B cell (primary cell): ENCODE results near the gene ZSCAN20. TPM values are rescaled to one million over a fixed set of nuclear protein-coding genes. Genes with fewer than 3 reads are reported as not detected.

Source experiments
- ATAC-seq: fragments of 200-7000 bp; cut with Tn5 transposase; one replicate; pipeline ENCODE4 v1.10.0; 2021; ENCODE audit warnings: low read depth, mild to moderate bottlenecking, moderate number of reproducible peaks, moderate library complexity
- CTCF ChIA-PET: fragments of 350-600 bp; sonication (Branson Sonifier 250); formaldehyde crosslinking; loops from one replicate; lab custom pipeline; 2021; ENCODE audit warnings: antibody characterized with exemption, inconsistent platforms; lab: Charles Lee
- POLR2A ChIA-PET: fragments of 350-600 bp; sonication (Branson Sonifier 250); formaldehyde crosslinking; loops from one replicate; lab custom pipeline; 2021; ENCODE audit warnings: antibody characterized with exemption; lab: Charles Lee
- DNase-seq: peaks from one replicate; pipeline ENCODE4 v3.0.0; 2013
- H2AFZ ChIP-seq: 2 replicates; pipeline ENCODE4 v1.6.1; 2012; ENCODE audit warnings: mild to moderate bottlenecking, low read depth, low read length; ENCODE audit not compliant: insufficient read depth, poor library complexity, severe bottlenecking
- H3K27ac ChIP-seq, 2 donors: 1 replicate in 1 of 2; 2 replicates in 1 of 2; pipeline ENCODE4 v1.5.1; 2012 to 2013; ENCODE audit warnings: low read length in 2 of 2, mild to moderate bottlenecking in 2 of 2, moderate library complexity in 1 of 2
- H3K27me3 ChIP-seq, 4 experiments: fragments of 200-600 bp in 1 of 4; sonication (generic) in 1 of 4; replicated peaks in 1 of 4; 1 replicate in 2 of 4; 2 replicates in 2 of 4; pipeline versions ENCODE4 v1.6.1 to v1.7.0; 2013 to 2016; ENCODE audit warnings: low read length in 3 of 4, mild to moderate bottlenecking in 2 of 4, mixed read lengths in 1 of 4, moderate library complexity in 1 of 4; ENCODE audit not compliant: insufficient read depth in 4 of 4, control insufficient read depth in 3 of 4; ENCODE audit errors: control extremely low read depth in 1 of 4
- H3K36me3 ChIP-seq, 2 experiments: replicated peaks in 1 of 2; 1 replicate in 1 of 2; 2 replicates in 1 of 2; pipeline versions ENCODE4 v1.6.1 to v1.7.1; 2013; ENCODE audit warnings: low read length in 1 of 2; ENCODE audit not compliant: insufficient read depth in 2 of 2, control insufficient read depth in 1 of 2; ENCODE audit errors: control extremely low read depth in 1 of 2, extremely low read depth in 1 of 2
- H3K4me1 ChIP-seq, 2 donors: fragments of 200-600 bp in 1 of 2; sonication (generic) in 1 of 2; 1 replicate in 1 of 2; 2 replicates in 1 of 2; pipeline versions ENCODE4 v1.5.1 to v1.6.1; 2013 to 2017; ENCODE audit warnings: low read length in 2 of 2; ENCODE audit not compliant: control insufficient read depth in 2 of 2, insufficient read depth in 2 of 2
- H3K4me2 ChIP-seq: replicated peaks from 2 replicates; pipeline ENCODE3; 2012; ENCODE audit warnings: mild to moderate bottlenecking, low read depth, low read length; ENCODE audit not compliant: poor library complexity, severe bottlenecking
- H3K4me3 ChIP-seq, 5 experiments: fragments of 200-600 bp in 1 of 5; sonication (generic) in 1 of 5; 1 replicate in 3 of 5; 2 replicates in 2 of 5; pipeline versions ENCODE4 v1.5.1 to v1.7.0; 2011 to 2016; ENCODE audit warnings: low read length in 4 of 5, mild to moderate bottlenecking in 4 of 5, low read depth in 2 of 5, control low read depth in 1 of 5, moderate library complexity in 1 of 5; ENCODE audit not compliant: insufficient read depth in 1 of 5; ENCODE audit errors: control extremely low read depth in 1 of 5, extremely low read depth in 1 of 5
- H3K79me2 ChIP-seq: fragments of 200-600 bp; sonication (generic); one replicate; pipeline ENCODE4 v1.6.0; 2016; ENCODE audit warnings: low read length; ENCODE audit not compliant: control insufficient read depth, insufficient read depth
- H3K9ac ChIP-seq: fragments of 200-600 bp; sonication (generic); 2 replicates; pipeline ENCODE4 v1.6.1; 2017; ENCODE audit warnings: mild to moderate bottlenecking, low read length, moderate library complexity
- H3K9me3 ChIP-seq, 3 donors: one replicate each; pipeline versions ENCODE4 v1.6.1 to v1.7.1; 2013; ENCODE audit warnings: low read length in 2 of 3; ENCODE audit not compliant: control insufficient read depth in 2 of 3, insufficient read depth in 1 of 3; ENCODE audit errors: control extremely low read depth in 1 of 3
- H4K20me1 ChIP-seq: 2 replicates; pipeline ENCODE4 v1.6.0; 2012; ENCODE audit warnings: mild to moderate bottlenecking, low read length; ENCODE audit not compliant: insufficient read depth, control insufficient read depth, poor library complexity, severe bottlenecking
- H3K27ac Mint-ChIP-seq: one replicate; pipeline ENCODE4 v1.8.0; 2021; ENCODE audit warnings: mixed read lengths
- H3K27me3 Mint-ChIP-seq: one replicate; pipeline ENCODE4 v1.8.0; 2021; ENCODE audit warnings: mixed read lengths
- H3K4me1 Mint-ChIP-seq: one replicate; pipeline ENCODE4 v1.8.0; 2021; ENCODE audit warnings: mixed read lengths
- H3K4me3 Mint-ChIP-seq: one replicate; pipeline ENCODE4 v1.8.0; 2021; ENCODE audit warnings: mixed read lengths
- H3K9me3 Mint-ChIP-seq: one replicate; pipeline ENCODE4 v1.8.0; 2022; ENCODE audit warnings: mixed read lengths; ENCODE audit not compliant: insufficient read depth
- CTCF ChIP-seq: fragments of 200-600 bp; IDR thresholded peaks from one replicate; pipeline ENCODE4 v1.8.0; 2022; ENCODE audit warnings: antibody characterized with exemption, mild to moderate bottlenecking
- EZH2 ChIP-seq: IDR thresholded peaks from 2 replicates; pipeline ENCODE4 v1.6.1; 2012; ENCODE audit warnings: borderline replicate concordance, low read depth, mild to moderate bottlenecking, moderate library complexity, low read length; ENCODE audit not compliant: insufficient read depth, poor library complexity, severe bottlenecking
- WGBS: methylation state at CpG from one replicate; pipeline ENCODE4 v1.1.5; 2013; ENCODE audit warnings: missing lambda C conversion rate; ENCODE audit not compliant: insufficient coverage; 5-methylcytosine and 5-hydroxymethylcytosine counted together
- intact Hi-C: fragments of 100-400 bp; cut with micrococcal nuclease; formaldehyde crosslinking; loops from one replicate; pipeline ENCODE4 v1.10.0; 2022
- polyA plus RNA-seq: library from polyadenylated mRNA; depleted of rRNA; stranded (reverse); fragments of >200 nt; gene quantifications from 2 replicates; pipeline ENCODE4 v1.2.3, GENCODE V29; 2012
- total RNA-seq, 2 donors: library from RNA; stranded (reverse); fragments of 120-200 nt in 1 of 2; gene quantifications; 1 replicate in 1 of 2; 2 replicates in 1 of 2; pipeline versions ENCODE4 v1.2.3 to v1.2.4, GENCODE V29; 2013 to 2022

ZSCAN20 gene
- total and polyA plus RNA-seq, 2 donors (not counting 1 experiment from before 2014, with no cell fraction given) = 0.18 to 3.7 TPM

- Histone ChIP-seq H3K4me3 (no peak overlapping the region), H3K4me2 (no peak overlapping the region), H3K27ac (no peak overlapping the region), H3K36me3 (no peaks in the 10 kb centered on the region), H3K79me2 (no peaks in the 10 kb centered on the region), H3K27me3 (no peaks in the 10 kb centered on the region), H3K9me3 (peaks cover 0 to 17% (median 12%) of the 10 kb centered on the region in 3 donors), H4K20me1 (no peaks in the 10 kb centered on the region), H3K9ac (no peak overlapping the region), H2AFZ (no peak overlapping the region), H3K4me1 (peaks cover 0 to 6% of the 10 kb centered on the region in 2 donors)
- ChIA-PET POLR2A (no interaction called here), CTCF (no interaction called here)
- no peak overlapping the region for H3K27ac Mint-ChIP-seq
- no peak overlapping the region for H3K4me3 Mint-ChIP-seq
- DNase-seq (no peak), ATAC-seq (no peak)
- intact Hi-C loops = no loop called here
- WGBS = 60% methylated on average over 1 of the region's 4 CpGs
- H3K27me3 Mint-ChIP-seq = no peaks in the 10 kb centered on the region
- peaks cover 7% of the 10 kb centered on the region for H3K9me3 Mint-ChIP-seq
- no peak for TF ChIP-seq EZH2
- no peak for TF ChIP-seq CTCF
- H3K4me1 Mint-ChIP-seq = peaks cover 10% of the 10 kb centered on the region
Measured at GRCh38 chr1:33500547-33500946, 28.1 kb downstream of the ZSCAN20 start.

- peaks cover 0 to 13% (median 4%) of the 10 kb centered on the region in 3 donors for H3K9me3 ChIP-seq
- ChIA-PET CTCF (no interaction called here), POLR2A (no interaction called here)
- TF ChIP-seq CTCF (no peak), EZH2 (no peak)
- H2AFZ ChIP-seq = no peak overlapping the region
- no peak overlapping the region for H3K4me3 ChIP-seq
- 63% methylated on average over 1 of the region's 2 CpGs for WGBS
- Mint-ChIP-seq H3K9me3 (peaks cover 6% of the 10 kb centered on the region), H3K27me3 (no peaks in the 10 kb centered on the region), H3K4me1 (peaks cover 10% of the 10 kb centered on the region), H3K4me3 (no peak overlapping the region), H3K27ac (no peak overlapping the region)
- H3K27me3 ChIP-seq = no peaks in the 10 kb centered on the region
- no peak overlapping the region for H3K9ac ChIP-seq
- no peaks in the 10 kb centered on the region for H3K79me2 ChIP-seq
- H3K36me3 ChIP-seq = no peaks in the 10 kb centered on the region
- intact Hi-C loops = no loop called here
- no peak overlapping the region for H3K27ac ChIP-seq
- H3K4me2 ChIP-seq = no peak overlapping the region
- no peaks in the 10 kb centered on the region for H4K20me1 ChIP-seq
- H3K4me1 ChIP-seq = peaks cover 0 to 6% of the 10 kb centered on the region in 2 donors
- ATAC-seq = no peak
- DNase-seq = no peak
Measured at GRCh38 chr1:33501309-33501708, 28.9 kb downstream of the ZSCAN20 start.
